ENCODE measurements around the gene PRPF38B. TPM values are rescaled to one million over a fixed set of nuclear protein-coding genes. Genes with fewer than 3 reads are reported as not detected.

PRPF38B gene
- 39.3 TPM for total RNA-seq
- long read RNA-seq, transcript PRPF38B-203 (6 exons, 3,693 nt) = major isoform, 40 of 73 reads
- long read RNA-seq, partial matches to known transcripts = 4 of 73 reads
- long read RNA-seq, other reads (novel, unspliced or antisense) = 26 of 73 reads

GRCh38 chr1:108691942-108692723 is at the start of gene PRPF38B:
PRPF38B (plus strand) TSS chr1:108692310; CDS start chr1:108692592, 282 bp downstream.
- intact Hi-C loops (cut with DNase I) = no loop called here
- peaks cover 21% of the 10 kb centered on the region for H3K4me1 ChIP-seq
- H3K4me3 ChIP-seq = peak within 1 kb of the TSS; percentile 79
- H3K27me3 ChIP-seq = no peaks in the 10 kb centered on the region
- peak within 1 kb of the TSS; percentile 99 for H3K27ac ChIP-seq
- ATAC-seq (peak; percentile 98), DNase-seq (peak; percentile 98)
- no peak for TF ChIP-seq CTCF (IDR thresholded peaks at IDR 0.05)
- H3K9me3 ChIP-seq = no peaks in the 10 kb centered on the region
- peaks cover 19% of the 10 kb centered on the region for H3K36me3 ChIP-seq

- no peak for DNase-seq
- H3K27me3 ChIP-seq = no peaks in the 10 kb centered on the region
- ATAC-seq = peak; percentile 48
- no peaks in the 10 kb centered on the region for H3K36me3 ChIP-seq
- H3K9me3 ChIP-seq = no peaks in the 10 kb centered on the region
- no peak overlapping the region for H3K4me3 ChIP-seq
- peaks cover 18% of the 10 kb centered on the region for H3K4me1 ChIP-seq
- intact Hi-C loops (cut with DNase I) = loop anchor here (10.0 kb wide), 1 partner anchor 129 kb away; no protein-coding TSS in a partner anchor
- no peak overlapping the region for H3K27ac ChIP-seq
- peak; percentile 65 for TF ChIP-seq CTCF (IDR thresholded peaks at IDR 0.05)
These were observed 48.4 kb upstream of the PRPF38B start for GRCh38 chr1:108643492-108644335.

- peak; percentile 4 for ATAC-seq
- Histone ChIP-seq H3K27ac (peak overlapping the region; percentile 89), H3K27me3 (no peaks in the 10 kb centered on the region), H3K4me1 (peaks cover 18% of the 10 kb centered on the region), H3K4me3 (no peak overlapping the region), H3K9me3 (no peaks in the 10 kb centered on the region), H3K36me3 (no peaks in the 10 kb centered on the region)
- no peak for TF ChIP-seq CTCF (IDR thresholded peaks at IDR 0.05)
- no peak for DNase-seq
- intact Hi-C loops (cut with DNase I) = loop anchor here (10.0 kb wide), 1 partner anchor 130 kb away; no protein-coding TSS in a partner anchor
These were observed 47.1 kb upstream of the PRPF38B start for GRCh38 chr1:108644984-108645383.

- Histone ChIP-seq H3K4me1 (peaks cover 18% of the 10 kb centered on the region), H3K27ac (peak overlapping the region; percentile 89), H3K4me3 (no peak overlapping the region), H3K27me3 (no peaks in the 10 kb centered on the region), H3K9me3 (no peaks in the 10 kb centered on the region), H3K36me3 (no peaks in the 10 kb centered on the region)
- no peak for TF ChIP-seq CTCF (IDR thresholded peaks at IDR 0.05)
- ATAC-seq = no peak
- DNase-seq = no peak
- intact Hi-C loops (cut with DNase I) = loop anchor here (10.0 kb wide), 1 partner anchor 131 kb away; no protein-coding TSS in a partner anchor
These were observed 46.4 kb upstream of the PRPF38B start for GRCh38 chr1:108645564-108646184.

GRCh38 chr1:108646265-108646647 is 45.9 kb upstream of the PRPF38B start:
- no peaks in the 10 kb centered on the region for H3K27me3 ChIP-seq
- H3K27ac ChIP-seq = peak overlapping the region; percentile 89
- no peak overlapping the region for H3K4me3 ChIP-seq
- no peaks in the 10 kb centered on the region for H3K36me3 ChIP-seq
- intact Hi-C loops (cut with DNase I) = loop anchor here (10.0 kb wide), 1 partner anchor 131 kb away; no protein-coding TSS in a partner anchor
- DNase-seq (no peak), ATAC-seq (no peak)
- TF ChIP-seq CTCF (IDR thresholded peaks at IDR 0.05) = no peak
- H3K4me1 ChIP-seq = peaks cover 18% of the 10 kb centered on the region
- no peaks in the 10 kb centered on the region for H3K9me3 ChIP-seq

All from upper lobe of right lung (tissue), 1 donor.